ENCODE results near the gene RFNG. TPM values are rescaled to one million over a fixed set of nuclear protein-coding genes. Genes with fewer than 3 reads are reported as not detected.

Gene RFNG
- total RNA-seq, 1 donor from 2014 or later, result 45.8 TPM

DNA sequence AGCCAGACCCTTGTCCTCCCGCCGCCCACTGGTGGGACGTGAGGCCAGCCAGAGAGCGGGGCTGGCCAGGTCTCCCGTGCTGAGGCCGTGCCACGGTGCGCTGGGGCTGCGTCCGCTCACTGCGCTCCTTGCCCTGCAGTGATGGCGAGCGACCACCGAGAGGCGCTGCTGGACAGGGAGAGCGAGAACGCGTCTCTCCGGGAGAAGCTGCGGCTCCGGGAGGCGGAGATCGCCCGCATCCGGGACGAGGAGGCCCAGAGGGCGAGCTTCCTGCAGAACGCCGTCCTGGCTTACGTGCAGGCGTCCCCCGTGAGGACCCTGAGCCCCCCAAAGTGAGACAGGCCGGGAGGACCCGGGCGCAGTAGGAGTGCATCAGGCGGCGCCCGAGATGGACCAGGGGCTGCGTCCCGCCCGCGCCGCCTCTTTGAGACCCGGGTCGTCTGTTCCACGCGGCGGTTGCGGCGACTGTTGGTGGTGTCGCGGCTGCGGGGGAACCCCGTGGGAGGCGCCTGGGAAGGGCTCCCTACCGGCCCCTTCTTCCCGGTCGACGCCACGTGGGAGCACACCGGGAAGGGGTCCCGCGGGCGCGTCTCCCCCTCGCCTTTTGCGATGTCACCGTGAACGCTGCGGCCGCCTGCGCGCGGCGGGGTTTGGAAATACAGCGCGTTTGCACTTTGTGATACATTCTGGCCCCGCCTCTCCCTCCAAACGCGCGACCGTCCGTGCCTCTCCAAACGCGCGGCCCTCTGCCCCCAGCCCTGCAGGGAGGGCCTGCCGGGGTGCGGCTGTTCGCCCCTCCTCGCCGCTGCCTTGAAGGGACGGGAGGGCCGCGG is 20.9 kb downstream of the RFNG start:
- ATAC-seq (peak; percentile 68), DNase-seq (ENCODE audit: low spot score) (peak; percentile 91)

DNA sequence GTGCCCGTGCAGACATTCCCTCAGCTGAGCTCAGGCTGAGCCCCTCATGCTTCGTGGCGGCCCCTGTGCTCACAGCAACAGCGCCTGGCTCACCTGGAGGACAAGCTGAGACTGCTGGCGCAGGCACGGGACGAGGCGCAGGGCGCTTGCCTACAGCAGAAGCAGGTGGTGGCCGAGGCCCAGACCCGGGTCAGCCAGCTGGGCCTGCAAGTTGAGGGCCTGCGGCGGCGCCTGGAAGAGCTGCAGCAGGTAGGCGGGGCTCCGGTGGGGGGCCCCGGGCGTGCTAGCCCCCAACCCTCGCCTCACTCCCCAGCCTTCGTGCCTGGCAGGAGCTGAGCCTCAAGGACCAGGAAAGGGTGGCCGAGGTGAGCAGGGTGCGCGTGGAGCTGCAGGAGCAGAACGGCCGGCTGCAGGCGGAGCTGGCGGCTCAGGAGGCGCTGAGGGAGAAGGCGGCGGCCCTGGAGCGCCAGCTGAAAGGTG is 21.6 kb downstream of the RFNG start:
- no peak for ATAC-seq

DNA sequence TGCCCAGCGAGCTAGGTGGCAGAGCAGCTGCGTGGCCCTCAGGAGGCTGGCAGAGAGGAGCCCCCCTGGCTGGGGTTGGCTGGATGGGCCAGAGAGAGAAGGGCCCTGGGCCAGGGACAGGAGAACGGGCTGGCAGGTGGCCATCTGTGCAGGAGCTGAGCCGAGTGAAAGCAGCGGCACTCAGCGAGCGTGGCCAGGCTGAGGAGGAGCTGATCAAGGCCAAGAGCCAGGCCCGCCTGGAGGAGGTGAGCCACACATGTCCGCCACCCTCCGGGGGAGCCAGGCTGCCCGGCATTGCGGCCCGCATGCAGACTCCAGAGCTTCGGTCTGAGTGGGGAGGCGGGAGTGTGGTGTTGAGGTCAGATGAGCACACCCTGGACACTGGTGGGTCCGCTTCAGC is 22.2 kb downstream of the RFNG start:
- DNase-seq (ENCODE audit: low spot score), result no peak
- no peak for ATAC-seq

More for the DNA sequence above, 21.6 kb downstream of the RFNG start:
- no peak for DNase-seq (ENCODE audit: low spot score)

DNA sequence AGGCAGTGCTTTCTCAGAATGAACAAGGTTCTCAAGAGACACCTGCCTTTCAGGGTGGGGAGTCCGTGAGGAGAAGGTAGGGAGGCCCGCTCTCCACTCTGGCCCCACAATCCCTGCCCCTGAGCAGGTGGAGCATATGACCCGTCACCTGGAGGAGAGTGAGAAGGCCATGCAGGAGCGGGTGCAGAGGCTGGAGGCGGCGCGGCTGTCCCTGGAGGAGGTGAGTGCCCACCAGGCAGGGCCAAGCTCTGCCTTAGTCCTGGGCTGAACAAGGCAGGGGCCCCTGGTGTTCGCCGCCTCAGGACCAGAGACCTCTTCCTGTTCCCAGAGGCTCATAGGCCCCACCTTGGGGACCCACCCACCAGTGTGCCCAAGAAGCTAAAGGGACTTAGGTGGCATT is 22.6 kb downstream of the RFNG start:
- DNase-seq (ENCODE audit: low spot score) (no peak), ATAC-seq (no peak)

DNA sequence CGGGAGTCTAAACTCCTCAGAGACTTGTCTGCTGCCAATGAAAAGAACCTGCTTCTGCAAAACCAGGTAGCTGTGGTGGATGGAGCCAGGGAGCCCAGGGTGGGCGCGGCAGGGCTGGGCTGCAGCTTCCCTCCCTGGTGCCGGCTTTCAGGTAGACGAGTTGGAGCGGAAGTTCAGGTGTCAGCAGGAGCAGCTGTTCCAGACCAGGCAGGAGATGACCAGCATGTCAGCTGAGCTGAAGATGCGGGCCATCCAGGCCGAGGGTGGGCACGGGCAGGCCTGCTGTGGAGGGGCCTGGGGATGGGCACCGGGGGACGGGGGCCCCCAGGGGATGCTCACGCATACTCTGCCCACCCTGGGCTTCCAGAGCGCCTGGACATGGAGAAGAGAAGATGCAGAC is 23.4 kb downstream of the RFNG start:
- no peak for ATAC-seq
- DNase-seq (ENCODE audit: low spot score), result no peak

DNA sequence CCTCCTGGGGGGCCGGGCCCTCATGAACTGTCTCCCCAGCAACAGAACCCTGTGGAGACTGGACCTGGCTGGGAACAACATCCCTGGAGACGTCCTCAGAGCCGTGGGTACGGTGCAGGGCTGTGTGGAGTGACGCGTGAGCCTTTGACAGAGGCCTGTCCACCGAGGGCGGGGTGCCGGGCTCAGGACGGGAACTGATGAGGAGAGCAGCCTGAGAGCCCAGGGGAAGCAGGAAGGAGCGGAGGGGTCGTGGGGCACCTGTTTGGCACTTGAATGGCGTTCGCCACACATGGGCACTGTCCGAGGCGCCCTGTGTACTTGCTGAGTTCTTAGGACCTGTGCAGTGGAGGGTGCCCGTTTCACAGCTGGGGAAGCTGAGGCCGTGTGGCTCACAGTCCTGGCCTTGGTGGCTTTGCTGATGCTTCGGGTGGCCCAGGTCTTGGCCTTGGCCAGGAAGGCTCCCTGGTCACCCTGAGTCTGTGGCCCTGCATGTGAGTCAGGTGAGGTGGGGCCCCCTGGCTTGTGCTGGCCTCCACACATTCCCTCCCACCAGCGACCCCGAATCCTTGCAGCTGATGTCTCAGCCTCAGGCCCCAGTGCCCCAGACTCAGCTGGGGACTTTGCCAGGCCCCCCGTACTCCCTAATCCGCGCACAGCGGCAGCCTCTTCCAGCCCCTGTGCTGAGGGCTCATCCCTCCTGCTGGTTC is 26.1 kb downstream of the RFNG start:
- DNase-seq (ENCODE audit: low spot score) (no peak), ATAC-seq (no peak)

DNA sequence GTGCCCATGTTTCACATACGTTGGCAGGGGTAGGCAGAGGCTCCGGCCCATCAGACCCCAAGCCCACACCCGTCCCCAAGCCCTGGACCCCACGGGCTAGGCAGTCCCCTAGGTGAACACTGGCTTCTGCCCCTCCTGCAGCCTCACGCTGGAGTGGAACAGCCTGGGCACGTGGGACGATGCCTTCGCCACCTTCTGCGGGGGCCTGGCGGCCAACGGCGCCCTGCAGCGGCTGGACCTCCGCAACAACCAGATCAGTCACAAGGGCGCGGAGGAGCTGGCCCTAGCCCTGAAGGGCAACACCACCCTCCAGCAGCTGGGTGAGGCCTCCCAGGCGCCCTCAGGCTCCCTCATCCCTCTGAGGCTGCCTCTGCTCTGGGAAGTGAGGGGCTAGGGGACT is 26.8 kb downstream of the RFNG start:
- DNase-seq (ENCODE audit: low spot score), result no peak
- ATAC-seq, result no peak

DNA sequence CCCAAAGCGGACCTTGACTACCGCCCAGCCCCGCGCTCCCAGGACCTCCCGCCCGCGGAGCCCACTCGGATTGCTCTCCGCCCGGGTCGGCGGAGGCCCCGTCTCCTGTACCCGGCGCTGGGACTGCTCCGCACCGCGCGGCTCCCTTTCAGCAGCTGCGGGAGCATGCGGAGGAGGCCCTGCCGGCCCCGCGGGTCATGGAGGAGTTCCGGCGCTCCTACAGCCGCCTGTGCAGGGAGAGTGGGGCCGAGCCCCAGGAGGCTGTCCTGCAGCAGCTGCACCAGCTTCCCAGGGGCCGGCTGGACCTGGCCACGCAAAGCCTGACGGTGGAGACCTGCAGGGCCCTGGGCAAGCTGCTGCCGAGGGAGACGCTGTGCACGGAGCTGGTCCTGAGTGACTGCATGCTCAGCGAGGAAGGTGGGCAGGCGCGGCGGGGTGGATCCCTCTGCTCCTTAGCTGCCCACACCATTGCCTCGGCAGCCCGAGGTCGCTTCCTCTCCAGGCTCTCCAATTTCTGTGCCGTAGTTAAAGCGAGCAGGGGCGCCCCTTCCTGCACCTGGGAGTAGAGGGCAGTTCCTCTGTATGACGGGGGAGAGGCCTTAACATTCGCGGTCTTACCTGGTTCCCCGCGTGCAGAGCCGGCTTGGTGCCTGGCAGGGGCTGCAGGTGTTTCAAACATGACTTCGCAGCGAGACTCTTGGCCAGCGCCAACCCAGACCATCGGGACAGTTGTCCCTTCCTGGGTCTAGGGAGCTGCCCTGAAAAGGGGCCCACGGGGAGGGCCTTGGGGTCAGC is 28.0 kb downstream of the RFNG start:
- ATAC-seq, result no peak
- DNase-seq (ENCODE audit: low spot score), result no peak

DNA sequence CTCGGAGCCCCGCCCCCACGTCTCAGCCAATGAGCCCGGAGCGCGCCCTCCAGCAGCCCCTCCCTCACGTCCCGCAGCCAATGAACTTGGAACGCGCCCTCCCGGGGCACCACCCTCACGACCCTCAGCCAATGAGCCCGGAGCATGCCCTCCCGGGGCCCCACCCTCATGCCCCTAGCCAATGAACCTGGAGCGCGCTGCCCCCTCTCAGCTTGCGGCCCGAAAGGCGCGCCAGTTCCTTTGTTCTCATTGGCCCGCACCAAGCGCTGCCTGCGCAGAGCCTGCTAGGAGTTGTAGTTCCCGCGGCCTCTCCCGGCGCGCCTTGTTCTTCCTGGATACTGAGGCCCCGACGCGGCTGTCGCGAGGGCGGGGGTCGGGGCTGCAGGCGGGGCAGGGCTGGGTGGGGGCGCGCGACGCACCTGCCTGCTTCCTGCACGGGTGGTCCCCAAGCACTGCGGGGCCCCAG is 28.6 kb downstream of the RFNG start, which contains the start of gene LRRC45:
LRRC45 (plus strand) TSS at position 325 of the 466 bp plus-strand sequence. CDS start 339 bp downstream, outside the sequence.
- peak; percentile 100 for DNase-seq (ENCODE audit: low spot score)
- peak; percentile 73 for ATAC-seq

DNA sequence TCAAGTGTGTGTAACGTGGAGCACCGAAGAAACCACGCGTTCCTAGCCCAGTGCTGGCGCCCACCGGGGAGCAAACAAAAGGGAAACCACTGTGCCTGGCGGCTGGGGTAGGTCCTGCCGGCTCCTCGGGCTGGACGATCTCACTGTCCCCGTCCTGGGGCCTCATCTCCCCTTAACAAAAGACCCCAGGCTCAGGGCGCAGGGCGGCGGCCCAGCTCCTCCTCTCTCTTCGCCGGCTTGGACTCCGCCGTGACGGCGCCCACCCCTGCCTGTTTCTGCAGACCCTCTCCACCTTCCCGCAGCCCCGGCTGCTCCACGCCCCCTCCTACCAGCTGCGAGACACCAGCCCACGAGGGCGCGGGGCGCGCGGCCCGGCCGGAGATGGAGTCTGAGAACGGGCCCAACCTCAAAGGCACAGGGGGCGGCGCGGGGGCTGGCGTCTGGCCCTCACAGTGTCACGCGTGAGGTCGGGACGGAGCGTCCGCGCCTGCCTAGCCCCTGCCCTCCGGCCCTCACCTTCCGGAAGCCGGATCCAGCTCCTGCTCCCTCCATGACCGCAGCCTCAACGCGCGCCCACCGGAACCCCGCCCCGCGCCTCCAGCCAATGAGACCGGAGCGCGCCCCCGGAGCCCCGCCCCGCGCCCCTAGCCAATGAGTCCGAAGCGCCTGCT is 29.2 kb downstream of the RFNG start, which contains the start of gene CENPX:
CENPX (minus strand) TSS at position 569 of the 671 bp plus-strand sequence; CDS start at position 552, 17 bp downstream.
- DNase-seq (ENCODE audit: low spot score) (no peak), ATAC-seq (no peak)

DNA sequence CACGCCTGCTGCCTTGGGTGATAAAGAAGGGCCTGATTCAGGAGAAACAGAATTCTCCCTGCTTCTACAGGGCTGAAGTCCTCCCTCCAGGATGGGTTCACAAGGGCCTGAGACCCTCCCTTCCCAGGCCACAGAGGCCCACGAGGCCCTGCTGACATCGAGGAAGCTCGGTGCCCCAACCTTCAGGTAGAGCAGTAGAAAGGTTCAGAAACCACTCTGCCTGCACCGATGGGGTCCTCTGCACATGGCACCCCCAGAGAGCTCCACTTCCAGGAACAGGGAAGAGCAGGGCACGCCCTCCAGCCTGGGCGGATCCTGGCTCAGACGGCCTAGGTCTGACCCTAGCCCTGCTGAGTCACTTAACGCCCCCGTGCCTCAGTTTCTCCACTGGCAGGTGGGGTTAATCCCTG is 29.7 kb downstream of the RFNG start:
- no peak for DNase-seq (ENCODE audit: low spot score)
- no peak for ATAC-seq

DNA sequence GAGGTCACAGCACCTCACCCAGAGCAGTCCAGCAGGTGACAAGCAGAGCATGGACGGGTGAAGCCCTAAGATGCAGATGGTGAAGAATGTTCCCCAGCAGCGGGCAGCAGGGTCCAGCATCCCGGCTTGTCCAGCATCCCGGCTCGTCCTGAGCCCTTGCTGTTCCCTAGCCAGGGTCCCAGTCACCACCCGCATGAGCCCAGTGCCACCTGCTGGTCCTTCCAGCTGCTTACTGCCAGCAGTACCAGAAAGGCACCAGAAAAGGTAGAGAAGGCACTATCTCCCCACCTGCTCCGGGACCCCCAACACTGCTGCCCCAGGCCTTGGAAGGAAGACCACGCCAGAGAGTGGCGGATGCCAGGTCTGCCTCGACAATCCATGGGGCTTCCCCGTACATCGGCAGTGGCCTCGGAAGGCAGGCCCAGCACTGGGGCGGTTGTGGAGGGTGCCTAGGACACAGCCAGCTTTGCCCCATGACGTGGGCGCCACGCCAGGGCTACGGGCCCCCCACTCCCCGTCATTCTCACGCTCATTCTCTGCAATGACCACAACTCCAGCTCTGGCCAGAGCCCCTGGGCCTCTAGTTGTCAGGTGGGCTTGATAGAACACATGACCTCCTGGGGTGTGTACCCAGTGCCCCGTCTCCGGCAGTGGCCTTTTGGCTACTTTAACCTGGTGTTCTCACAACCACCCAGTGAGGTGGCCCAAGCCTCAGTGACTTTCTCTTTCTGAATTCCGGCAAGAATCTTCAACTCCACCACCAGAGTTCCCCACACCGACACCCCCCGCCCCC is 30.3 kb downstream of the RFNG start:
- ATAC-seq (peak; percentile 40), DNase-seq (ENCODE audit: low spot score) (peak; percentile 83)

DNA sequence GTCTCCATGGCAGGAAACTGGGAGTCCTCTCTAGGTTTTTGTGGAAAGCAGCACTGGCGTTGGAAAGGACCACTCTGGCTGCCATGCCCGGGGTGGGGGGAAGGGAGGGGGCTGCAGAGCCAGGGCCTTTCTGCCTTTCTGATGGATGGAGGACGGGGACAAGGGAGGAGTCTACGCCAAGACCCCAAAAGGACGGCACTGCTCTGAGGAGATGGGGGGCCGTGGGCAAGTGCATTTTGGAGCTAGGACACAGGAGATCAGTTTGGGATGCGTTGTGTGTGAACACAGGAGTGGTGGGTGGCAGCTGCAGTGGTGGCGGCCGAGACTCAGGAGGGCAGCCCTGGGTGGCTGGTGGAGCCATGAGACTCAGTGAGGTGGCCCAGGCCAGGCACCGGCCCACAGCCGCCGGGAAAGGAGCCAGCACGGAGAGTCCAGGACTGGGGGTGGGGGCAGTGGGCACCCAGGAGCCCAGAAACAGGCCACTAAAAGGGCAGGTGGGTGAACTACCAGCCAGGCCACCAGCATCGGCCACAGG is 31.0 kb downstream of the RFNG start:
- DNase-seq (ENCODE audit: low spot score), result no peak
- ATAC-seq, result no peak

DNA sequence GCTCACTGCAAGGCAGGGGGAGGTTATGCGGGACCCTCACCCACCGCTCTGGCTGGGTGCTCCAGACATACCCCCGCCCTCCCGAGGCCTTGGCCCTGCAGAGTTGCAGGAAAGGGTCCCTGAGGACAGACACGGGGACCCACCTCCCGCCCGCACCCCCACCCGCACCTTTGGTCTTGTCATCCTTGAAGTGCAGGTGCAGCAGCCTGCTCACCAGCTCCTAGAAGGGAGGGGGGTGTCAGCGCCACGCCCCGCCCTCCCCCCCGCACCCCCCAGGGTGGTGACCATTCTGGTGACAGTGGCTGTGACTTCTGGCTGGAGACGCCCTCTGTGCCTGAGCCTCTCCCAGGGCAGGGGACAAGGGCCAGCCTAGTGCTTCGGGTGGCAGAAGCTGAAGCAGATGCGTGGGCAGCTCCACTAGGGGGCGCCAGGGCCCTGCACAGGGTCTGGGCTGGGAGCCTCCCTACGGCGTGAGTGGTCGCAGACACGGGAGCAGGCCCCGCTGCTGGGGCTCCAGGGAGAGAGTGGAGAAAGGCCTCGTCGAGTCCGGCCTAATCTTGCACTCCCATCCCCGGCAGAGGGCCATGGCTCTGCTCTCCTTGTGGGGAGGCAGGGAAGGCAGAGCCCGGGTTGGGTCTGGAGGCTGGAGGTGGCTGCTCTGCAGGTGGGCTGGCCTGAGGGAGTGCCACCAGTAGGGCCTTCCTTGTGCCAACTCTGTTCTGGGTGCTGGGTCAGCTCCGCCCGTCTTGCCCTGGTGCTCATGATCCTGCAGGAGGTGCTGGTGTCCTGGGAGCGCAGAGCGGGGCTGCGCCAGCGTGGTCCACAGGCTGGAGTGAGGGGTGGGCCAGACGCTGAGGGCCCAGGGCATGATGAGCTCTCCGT is 31.7 kb downstream of the RFNG start:
- DNase-seq (ENCODE audit: low spot score), result peak; percentile 76

DNA sequence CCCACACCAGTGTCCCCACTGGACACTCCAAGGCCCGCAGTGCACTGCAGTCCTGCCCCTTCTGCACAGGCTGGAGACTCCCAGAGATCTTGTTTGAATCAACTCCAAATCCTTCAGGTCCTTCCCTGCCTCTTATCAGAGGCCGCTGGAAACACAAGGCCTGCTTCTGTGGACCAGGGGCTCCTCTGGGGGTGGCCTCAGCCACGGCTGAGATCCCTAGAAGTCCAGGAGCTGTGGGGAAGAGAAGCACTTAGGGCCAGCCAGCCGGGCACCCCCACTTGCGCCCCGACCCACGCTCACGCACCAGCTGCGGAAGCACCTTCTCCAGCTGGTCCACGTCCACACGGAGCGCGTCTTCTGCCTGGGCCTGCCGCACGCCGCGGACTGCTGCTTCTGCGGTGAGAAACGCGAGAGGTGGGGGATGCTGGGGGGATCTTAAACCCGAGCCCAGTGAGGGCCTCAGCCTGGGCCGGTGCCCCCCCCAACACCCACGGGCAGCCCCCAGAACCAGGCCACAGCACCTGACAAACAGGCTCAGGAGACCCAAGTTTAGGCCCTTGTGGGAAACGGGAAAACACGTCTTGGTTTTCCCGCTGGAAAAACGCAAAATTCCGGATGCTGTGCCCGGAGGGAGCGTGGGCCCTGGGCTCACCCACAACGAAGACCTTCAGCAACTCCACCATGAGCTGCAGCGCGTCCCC is 32.5 kb downstream of the RFNG start:
- ATAC-seq (no peak), DNase-seq (ENCODE audit: low spot score) (no peak)

More for the DNA sequence above, 31.7 kb downstream of the RFNG start:
- ATAC-seq, result peak; percentile 27

DNA sequence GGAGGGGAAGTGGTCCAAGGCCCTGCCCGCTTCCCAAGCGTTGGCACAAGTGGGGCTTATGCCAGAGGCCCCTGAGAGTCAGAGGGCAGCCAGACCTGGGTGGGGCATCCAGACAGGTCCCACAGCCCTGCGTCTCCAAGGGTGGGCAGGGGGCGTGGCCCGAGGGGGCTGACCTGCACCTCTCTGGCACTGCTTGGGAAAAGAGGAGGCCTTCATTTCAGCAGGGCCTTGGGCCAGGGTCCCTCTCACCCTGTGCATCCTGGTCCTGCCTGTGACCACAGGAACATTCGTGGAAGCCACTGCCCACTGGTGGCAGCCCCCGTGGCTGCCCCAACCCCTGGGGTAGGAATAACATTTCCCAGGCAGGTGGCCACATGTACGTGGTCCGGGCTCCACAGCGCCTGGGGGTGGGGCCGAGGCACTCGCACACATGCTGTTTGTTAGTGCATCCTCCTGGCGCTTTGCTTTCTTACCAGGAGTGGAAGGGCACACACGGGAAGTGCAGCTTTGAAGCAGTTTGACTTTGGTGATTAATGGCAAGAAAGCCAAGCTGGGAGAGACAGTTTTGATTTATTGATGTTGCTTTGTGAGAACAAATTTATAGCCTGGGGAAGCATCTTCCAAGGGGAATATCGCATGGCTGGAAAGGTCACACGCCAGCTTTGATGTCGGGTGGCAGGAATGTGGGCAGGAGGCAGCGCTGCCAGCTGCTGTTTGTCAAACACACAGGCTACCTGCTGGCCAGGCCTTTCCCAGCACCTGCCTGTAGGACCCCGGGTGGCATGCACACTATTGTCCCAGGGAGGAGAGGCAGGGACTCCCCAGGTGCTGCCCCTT is 33.2 kb downstream of the RFNG start:
- no peak for DNase-seq (ENCODE audit: low spot score)
- ATAC-seq, result no peak
